ENCODE results near the gene ZDHHC8. TPM values are rescaled to one million over a fixed set of nuclear protein-coding genes. Genes with fewer than 3 reads are reported as not detected.

Gene ZDHHC8
- total and polyA plus RNA-seq, 9 donors: 5.1 to 77.4 (median 58.9) TPM

DNA sequence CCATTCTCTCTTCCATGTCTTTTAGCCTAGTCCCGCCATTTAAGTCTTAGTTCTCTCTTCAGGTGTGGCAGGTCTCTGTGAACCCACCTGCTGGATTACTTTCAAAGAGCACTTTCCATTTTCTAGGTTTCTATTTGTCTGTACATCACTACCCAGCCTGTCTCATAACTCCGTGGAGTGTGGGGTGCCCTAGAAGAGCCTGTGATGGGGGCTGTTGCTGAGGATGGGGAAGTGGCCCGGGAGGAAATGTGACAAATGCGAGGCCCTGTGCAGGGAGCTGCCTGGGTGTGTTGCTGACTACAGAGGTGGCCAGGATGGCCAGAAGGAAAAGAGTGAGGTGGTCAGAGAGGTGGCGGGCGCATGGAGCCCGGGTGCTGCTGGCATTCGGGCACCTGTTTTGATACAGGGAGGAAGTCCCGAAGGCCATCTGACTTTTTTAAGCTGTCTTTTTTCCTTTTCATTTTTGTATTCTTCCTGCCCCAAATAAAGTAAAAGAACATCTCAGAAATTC lies 40.8 kb upstream of the ZDHHC8 start:
- TF ChIP-seq POLR2A (IDR thresholded peaks at IDR 0.05) (no peak), EP300 (IDR thresholded peaks at IDR 0.05) (no peak)
- TF ChIP-seq, protein P1, sequence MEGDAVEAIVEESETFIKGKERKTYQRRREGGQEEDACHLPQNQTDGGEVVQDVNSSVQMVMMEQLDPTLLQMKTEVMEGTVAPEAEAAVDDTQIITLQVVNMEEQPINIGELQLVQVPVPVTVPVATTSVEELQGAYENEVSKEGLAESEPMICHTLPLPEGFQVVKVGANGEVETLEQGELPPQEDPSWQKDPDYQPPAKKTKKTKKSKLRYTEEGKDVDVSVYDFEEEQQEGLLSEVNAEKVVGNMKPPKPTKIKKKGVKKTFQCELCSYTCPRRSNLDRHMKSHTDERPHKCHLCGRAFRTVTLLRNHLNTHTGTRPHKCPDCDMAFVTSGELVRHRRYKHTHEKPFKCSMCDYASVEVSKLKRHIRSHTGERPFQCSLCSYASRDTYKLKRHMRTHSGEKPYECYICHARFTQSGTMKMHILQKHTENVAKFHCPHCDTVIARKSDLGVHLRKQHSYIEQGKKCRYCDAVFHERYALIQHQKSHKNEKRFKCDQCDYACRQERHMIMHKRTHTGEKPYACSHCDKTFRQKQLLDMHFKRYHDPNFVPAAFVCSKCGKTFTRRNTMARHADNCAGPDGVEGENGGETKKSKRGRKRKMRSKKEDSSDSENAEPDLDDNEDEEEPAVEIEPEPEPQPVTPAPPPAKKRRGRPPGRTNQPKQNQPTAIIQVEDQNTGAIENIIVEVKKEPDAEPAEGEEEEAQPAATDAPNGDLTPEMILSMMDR (IDR thresholded peaks at IDR 0.05): no peak
- Histone ChIP-seq H3K4me1 (ENCODE audit: insufficient read depth) (no peaks in the 10 kb centered on the region), H3K9me3 (no peaks in the 10 kb centered on the region), H3K4me3 (no peak overlapping the region), H3K27ac (no peak overlapping the region), H3K36me3 (peaks cover 2% of the 10 kb centered on the region), H3K27me3 (no peaks in the 10 kb centered on the region)
- intact Hi-C loops (cut with DNase I): loop anchor here in 1 of 4 donors (10.0 kb wide), 1 partner anchor 66 kb away; the partner anchor contains the start of gene TANGO2
- no peak for DNase-seq
- WGBS, 3 donors: 89 to 94% (median 91%) methylated on average over 9 of the region's 9 CpGs

DNA sequence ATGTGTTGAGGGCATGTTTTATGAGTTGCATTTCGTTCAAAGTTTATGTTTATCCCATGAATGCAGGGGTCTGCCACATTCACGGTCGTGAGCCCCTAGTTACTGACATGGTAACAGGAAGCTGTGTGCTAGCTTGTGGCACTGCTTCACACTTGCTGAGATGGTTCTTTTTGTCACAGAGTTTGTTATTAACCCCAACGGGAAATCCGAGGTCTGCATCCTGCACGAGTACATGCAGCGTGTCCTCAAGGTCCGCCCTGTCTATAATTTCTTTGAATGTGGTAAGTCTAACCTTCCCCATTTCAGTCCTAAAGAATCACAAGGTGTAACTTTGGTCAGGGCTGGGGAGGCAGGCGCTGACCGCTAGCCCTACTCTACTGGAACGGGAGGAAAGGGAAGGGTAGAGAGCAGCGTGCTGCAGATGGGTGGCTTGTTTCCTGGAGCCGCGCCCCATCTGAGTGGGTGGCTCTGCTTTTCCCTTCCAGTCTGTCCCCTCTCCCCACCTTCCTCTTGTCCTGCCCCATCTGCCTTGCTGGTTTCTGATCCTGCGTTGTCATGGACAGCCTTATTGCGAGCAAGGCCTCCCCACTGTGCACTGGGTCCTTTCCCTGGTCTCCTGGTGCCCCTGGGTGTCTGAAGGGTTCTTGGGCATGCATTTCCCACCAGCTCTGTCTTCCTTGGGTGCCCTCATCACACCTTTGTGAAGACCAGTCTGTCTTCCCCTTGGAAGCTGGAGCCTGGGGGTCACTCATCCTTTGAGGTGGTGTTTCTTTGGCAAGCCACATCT lies 39.7 kb upstream of the ZDHHC8 start:
- intact Hi-C loops (cut with DNase I): loop anchor here in 1 of 4 donors (10.0 kb wide), 1 partner anchor 67 kb away; the partner anchor contains the start of gene TANGO2
- peaks cover 2% of the 10 kb centered on the region for H3K36me3 ChIP-seq
- WGBS, 3 donors: 89 to 93% (median 92%) methylated on average over 16 of the region's 16 CpGs

DNA sequence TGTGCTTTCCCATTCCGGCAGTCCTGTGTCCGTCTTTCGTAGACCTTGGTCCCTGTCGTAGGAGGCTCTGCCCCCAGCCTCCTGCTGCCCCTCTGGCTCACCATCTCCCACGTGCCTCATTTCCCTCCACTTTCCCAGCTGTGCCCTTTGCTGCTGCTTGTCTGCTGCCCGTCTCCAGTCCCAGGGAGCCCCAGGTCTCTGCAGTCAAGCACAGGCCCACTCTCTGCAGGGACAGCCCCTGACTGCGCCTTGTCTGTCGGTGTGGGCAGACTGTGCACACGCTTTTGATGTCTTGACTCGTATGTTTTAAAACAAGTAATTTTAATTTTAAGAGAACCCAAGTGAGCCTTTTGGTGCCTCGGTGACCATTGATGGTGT lies 39.1 kb upstream of the ZDHHC8 start:
- H3K36me3 ChIP-seq: peaks cover 2% of the 10 kb centered on the region
- intact Hi-C loops (cut with DNase I): loop anchor here in 1 of 4 donors (10.0 kb wide), 1 partner anchor 68 kb away; the partner anchor contains the start of gene TANGO2
- no peaks in the 10 kb centered on the region for H3K27me3 ChIP-seq
- WGBS, 3 donors: 87 to 92% (median 89%) methylated on average over 11 of the region's 11 CpGs
- TF ChIP-seq, protein P1 (IDR thresholded peaks at IDR 0.05): no peak
- TF ChIP-seq POLR2A (IDR thresholded peaks at IDR 0.05) (no peak), EP300 (IDR thresholded peaks at IDR 0.05) (no peak)
- H3K4me3 ChIP-seq: no peak overlapping the region
- no peak for DNase-seq
- no peaks in the 10 kb centered on the region for H3K4me1 ChIP-seq (ENCODE audit: insufficient read depth)
- H3K9me3 ChIP-seq: no peaks in the 10 kb centered on the region
- H3K27ac ChIP-seq: no peak overlapping the region

More for the DNA sequence above, 39.7 kb upstream of the ZDHHC8 start:
- no peak overlapping the region for H3K27ac ChIP-seq
- no peak overlapping the region for H3K4me3 ChIP-seq
- no peaks in the 10 kb centered on the region for H3K27me3 ChIP-seq
- no peaks in the 10 kb centered on the region for H3K4me1 ChIP-seq (ENCODE audit: insufficient read depth)
- DNase-seq: no peak
- H3K9me3 ChIP-seq: no peaks in the 10 kb centered on the region
- TF ChIP-seq EP300 (IDR thresholded peaks at IDR 0.05) (no peak), POLR2A (IDR thresholded peaks at IDR 0.05) (no peak)
- TF ChIP-seq, protein P1 (IDR thresholded peaks at IDR 0.05): no peak

DNA sequence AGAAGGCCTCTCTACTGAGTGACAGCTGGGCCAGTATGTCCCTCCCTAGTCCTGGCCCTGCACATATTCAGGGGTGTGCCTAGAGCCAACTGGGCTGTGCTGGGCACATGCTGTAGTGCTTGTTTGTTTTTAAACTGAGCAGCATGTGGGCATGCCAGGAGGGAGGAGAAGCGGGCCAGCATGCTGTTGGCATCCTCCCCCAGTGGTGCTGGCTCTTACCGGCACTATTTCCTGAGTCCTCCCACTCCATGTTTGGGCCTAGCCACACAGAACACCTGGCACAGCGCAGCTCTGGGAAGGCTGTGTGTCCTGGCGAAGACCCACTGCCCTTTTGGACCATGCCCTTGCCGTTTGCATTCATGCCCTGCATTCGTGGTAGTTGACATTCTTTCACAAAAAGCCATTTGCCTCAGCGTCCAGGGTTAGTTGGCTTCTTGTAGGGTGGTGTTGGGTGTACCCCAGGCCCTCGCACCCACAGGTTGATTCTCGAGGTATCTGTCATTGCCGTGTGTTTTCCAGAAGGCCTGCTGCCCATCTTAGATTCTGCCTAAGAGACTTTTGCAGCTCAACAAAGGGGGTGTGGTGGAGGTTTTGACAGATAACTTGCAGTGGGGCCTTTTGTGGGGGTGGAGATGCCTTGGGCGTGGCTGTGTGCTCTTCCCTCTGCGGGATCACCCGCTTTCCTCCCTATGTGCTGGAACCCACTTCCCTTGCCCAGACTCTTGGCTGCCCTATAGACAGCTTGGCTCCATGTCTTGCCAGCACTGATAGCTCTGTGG lies 38.0 kb upstream of the ZDHHC8 start:
- intact Hi-C loops (cut with DNase I): loop anchor here in 1 of 4 donors (10.0 kb wide), 1 partner anchor 69 kb away; the partner anchor contains the start of gene TANGO2
- 88% methylated on average over 13 of the region's 13 CpGs for WGBS, 3 donors

More for the DNA sequence above, 38.0 kb upstream of the ZDHHC8 start:
- Histone ChIP-seq H3K27me3 (no peaks in the 10 kb centered on the region), H3K36me3 (no peaks in the 10 kb centered on the region), H3K4me1 (ENCODE audit: insufficient read depth) (no peaks in the 10 kb centered on the region), H3K4me3 (no peak overlapping the region), H3K27ac (no peak overlapping the region), H3K9me3 (no peaks in the 10 kb centered on the region)
- TF ChIP-seq EP300 (IDR thresholded peaks at IDR 0.05) (no peak), POLR2A (IDR thresholded peaks at IDR 0.05) (no peak)
- TF ChIP-seq, protein P1 (IDR thresholded peaks at IDR 0.05): no peak
- no peak for DNase-seq
